OCI-LY7 (cell line): ENCODE data around the gene KCNMA1. TPM values are rescaled to one million over a fixed set of nuclear protein-coding genes. Genes with fewer than 3 reads are reported as not detected.

Experiments used
- BruUV-seq: library from RNA; stranded (reverse); fragments of 400-500 nt; replicated peaks from 2 replicates; lab custom pipeline; 2021; lab: Mats Ljungman, UMichigan
- CTCF ChIA-PET: fragments of 300-600 bp; sonication (Branson Sonifier 250); formaldehyde crosslinking; loops from one replicate; lab custom pipeline; 2022; ENCODE audit warnings: antibody characterized with exemption; ENCODE audit not compliant: unreplicated experiment; lab: Charles Lee
- POLR2A ChIA-PET: fragments of 300-600 bp; sonication (Branson Sonifier 250); formaldehyde crosslinking; loops from one replicate; lab custom pipeline; 2022; ENCODE audit warnings: antibody characterized with exemption; lab: Charles Lee
- DNase-seq: peaks from one replicate; pipeline ENCODE4 v3.0.0-alpha.2; 2015; ENCODE audit warnings: low spot score
- H2AFZ ChIP-seq: fragments of 200-600 bp; sonication (generic), shearing (Covaris generic); 2 replicates; pipeline ENCODE4 v1.6.1; 2014; ENCODE audit warnings: mild to moderate bottlenecking, antibody characterized with exemption, low read length, moderate library complexity
- H3K27ac ChIP-seq: fragments of 200-600 bp; sonication (generic); 2 replicates; pipeline ENCODE4 v1.5.1; 2014; ENCODE audit warnings: mixed run types, low read depth, mild to moderate bottlenecking, moderate library complexity, low read length, inconsistent platforms; ENCODE audit not compliant: poor library complexity, severe bottlenecking
- H3K36me3 ChIP-seq: fragments of 200-600 bp; sonication (generic); 2 replicates; pipeline ENCODE4 v1.6.1; 2014; ENCODE audit warnings: mild to moderate bottlenecking, antibody characterized with exemption, low read length, moderate library complexity, mixed read lengths; ENCODE audit not compliant: insufficient read depth
- H3K4me1 ChIP-seq: fragments of 200-600 bp; sonication (generic); 2 replicates; pipeline ENCODE4 v1.5.1; 2014; ENCODE audit warnings: mild to moderate bottlenecking, low read length; ENCODE audit not compliant: insufficient read depth, poor library complexity, severe bottlenecking
- H3K4me2 ChIP-seq: fragments of 200-600 bp; sonication (generic); 2 replicates; pipeline ENCODE4 v1.6.1; 2014; ENCODE audit warnings: mild to moderate bottlenecking, low read length
- H3K4me3 ChIP-seq: fragments of 200-600 bp; sonication (generic); 2 replicates; pipeline ENCODE4 v1.5.1; 2014; ENCODE audit warnings: mild to moderate bottlenecking, low read depth, low read length; ENCODE audit not compliant: poor library complexity, severe bottlenecking
- H3K79me2 ChIP-seq: fragments of 200-600 bp; sonication (generic); 2 replicates; pipeline ENCODE4 v1.6.1; 2016; ENCODE audit warnings: low read depth, mild to moderate bottlenecking, low read length, moderate library complexity, mixed read lengths; ENCODE audit not compliant: insufficient read depth
- H3K9me2 ChIP-seq: fragments of 200-600 bp; sonication (generic); 2 replicates; pipeline ENCODE4 v1.6.1; 2016; ENCODE audit warnings: mild to moderate bottlenecking, low read length, mixed read lengths; ENCODE audit not compliant: insufficient read depth
- H3K9me3 ChIP-seq: fragments of 200-600 bp; sonication (generic); 2 replicates; pipeline ENCODE4 v1.6.1; 2014; ENCODE audit warnings: mild to moderate bottlenecking, mixed run types, low read length, mixed read lengths
- H4K20me1 ChIP-seq: fragments of 200-600 bp; sonication (generic); 2 replicates; pipeline ENCODE4 v1.6.1; 2014; ENCODE audit warnings: mild to moderate bottlenecking, antibody characterized with exemption, low read length, moderate library complexity, mixed read lengths; ENCODE audit not compliant: insufficient read depth
- EZH2phosphoT487 ChIP-seq: fragments of 200-600 bp; sonication (generic); IDR thresholded peaks from 2 replicates; pipeline ENCODE4 v1.6.1; 2018; ENCODE audit warnings: low read depth, borderline replicate concordance, mild to moderate bottlenecking, mixed run types, antibody characterized with exemption, low read length, moderate library complexity, mixed read lengths
- intact Hi-C: fragments of 100-400 bp; cut with micrococcal nuclease; formaldehyde crosslinking; loops from one replicate; pipeline ENCODE4 v1.10.0; 2022; ENCODE audit not compliant: unreplicated experiment
- total RNA-seq, 2 experiments: library from RNA; depleted of rRNA in 1 of 2; stranded (reverse); fragments of >200 nt in 1 of 2; shearing (Covaris generic) in 1 of 2; gene quantifications; 2 replicates each; pipeline ENCODE4 v1.2.3, GENCODE V29; 2014 to 2022
- TF ChIP-seq, protein P1 (sequence below): fragments of 200-600 bp; sonication (generic); conservative IDR thresholded peaks from 2 replicates; pipeline ENCODE4 v1.5.1; 2014; ENCODE audit warnings: mild to moderate bottlenecking, antibody characterized with exemption, low read length, moderate library complexity, mixed read lengths

Gene KCNMA1
- total RNA-seq, 2 experiments from 2014 or later: not detected

DNA sequence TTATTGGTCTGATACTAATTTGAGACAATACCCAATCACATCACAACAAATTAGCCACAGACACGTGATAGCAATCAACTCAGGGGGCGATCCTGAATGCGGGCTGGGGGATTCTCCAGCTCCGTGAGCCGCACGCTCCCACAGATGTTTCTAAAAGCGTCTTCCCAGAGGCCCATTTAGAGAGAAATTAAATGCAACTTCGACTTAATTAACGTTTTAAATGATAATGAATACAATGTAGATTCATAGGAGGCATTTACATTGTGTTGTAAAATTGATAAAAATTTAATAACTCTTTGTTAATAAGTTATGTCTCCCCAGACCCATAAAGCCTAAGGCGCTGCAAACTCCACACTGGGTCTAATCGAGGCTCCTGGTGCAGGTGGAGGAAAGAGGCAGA is 642.6 kb downstream of the KCNMA1 start:
- no peaks in the 10 kb centered on the region for H3K9me3 ChIP-seq
- no peak for DNase-seq
- no peaks in the 10 kb centered on the region for H3K36me3 ChIP-seq
- H3K4me3 ChIP-seq: no peak overlapping the region
- H3K4me2 ChIP-seq: no peak overlapping the region
- no peak overlapping the region for H2AFZ ChIP-seq
- TF ChIP-seq, protein P1, sequence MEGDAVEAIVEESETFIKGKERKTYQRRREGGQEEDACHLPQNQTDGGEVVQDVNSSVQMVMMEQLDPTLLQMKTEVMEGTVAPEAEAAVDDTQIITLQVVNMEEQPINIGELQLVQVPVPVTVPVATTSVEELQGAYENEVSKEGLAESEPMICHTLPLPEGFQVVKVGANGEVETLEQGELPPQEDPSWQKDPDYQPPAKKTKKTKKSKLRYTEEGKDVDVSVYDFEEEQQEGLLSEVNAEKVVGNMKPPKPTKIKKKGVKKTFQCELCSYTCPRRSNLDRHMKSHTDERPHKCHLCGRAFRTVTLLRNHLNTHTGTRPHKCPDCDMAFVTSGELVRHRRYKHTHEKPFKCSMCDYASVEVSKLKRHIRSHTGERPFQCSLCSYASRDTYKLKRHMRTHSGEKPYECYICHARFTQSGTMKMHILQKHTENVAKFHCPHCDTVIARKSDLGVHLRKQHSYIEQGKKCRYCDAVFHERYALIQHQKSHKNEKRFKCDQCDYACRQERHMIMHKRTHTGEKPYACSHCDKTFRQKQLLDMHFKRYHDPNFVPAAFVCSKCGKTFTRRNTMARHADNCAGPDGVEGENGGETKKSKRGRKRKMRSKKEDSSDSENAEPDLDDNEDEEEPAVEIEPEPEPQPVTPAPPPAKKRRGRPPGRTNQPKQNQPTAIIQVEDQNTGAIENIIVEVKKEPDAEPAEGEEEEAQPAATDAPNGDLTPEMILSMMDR: no peak
- TF ChIP-seq EZH2phosphoT487: no peak
- BruUV-seq: no TSS peak
- no peaks in the 10 kb centered on the region for H3K9me2 ChIP-seq
- H4K20me1 ChIP-seq: no peaks in the 10 kb centered on the region
- H3K27ac ChIP-seq: no peak overlapping the region
- CTCF ChIA-PET: no interaction called here
- POLR2A ChIA-PET: interaction anchor here (0.5 kb wide), 1 partner anchor 841 kb away, joined by 3 read pairs; no protein-coding TSS in a partner anchor
- H3K4me1 ChIP-seq: no peaks in the 10 kb centered on the region
- intact Hi-C loops: no loop called here
- H3K79me2 ChIP-seq: no peaks in the 10 kb centered on the region

DNA sequence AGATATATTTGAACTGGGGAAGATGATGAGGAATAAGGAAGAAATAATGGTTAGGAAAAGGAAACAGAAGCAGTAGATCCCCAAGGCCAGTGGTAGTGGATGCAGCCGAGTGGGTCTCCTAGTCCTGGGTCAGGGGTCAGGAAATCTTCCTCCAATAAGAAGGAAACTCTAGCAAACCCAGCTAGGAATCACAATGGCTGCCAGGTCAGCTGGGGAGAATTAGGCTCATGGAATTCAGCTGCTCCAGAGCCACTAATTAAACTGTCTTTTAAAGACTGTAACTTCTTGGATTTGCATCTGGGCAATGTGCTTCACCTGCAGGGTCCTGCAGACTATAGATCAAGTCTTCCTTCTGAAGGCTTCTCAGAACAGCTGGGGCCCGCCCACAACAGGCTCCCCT is 644.4 kb downstream of the KCNMA1 start:
- no peaks in the 10 kb centered on the region for H4K20me1 ChIP-seq
- H3K4me2 ChIP-seq: no peak overlapping the region
- H3K4me3 ChIP-seq: no peak overlapping the region
- ChIA-PET POLR2A (no interaction called here), CTCF (no interaction called here)
- BruUV-seq: no TSS peak
- H2AFZ ChIP-seq: no peak overlapping the region
- H3K9me2 ChIP-seq: no peaks in the 10 kb centered on the region
- TF ChIP-seq, protein P1: no peak
- TF ChIP-seq EZH2phosphoT487: no peak
- no peaks in the 10 kb centered on the region for H3K9me3 ChIP-seq
- H3K27ac ChIP-seq: no peak overlapping the region
- no peaks in the 10 kb centered on the region for H3K79me2 ChIP-seq
- no peaks in the 10 kb centered on the region for H3K36me3 ChIP-seq
- intact Hi-C loops: no loop called here
- no peaks in the 10 kb centered on the region for H3K4me1 ChIP-seq
- no peak for DNase-seq

DNA sequence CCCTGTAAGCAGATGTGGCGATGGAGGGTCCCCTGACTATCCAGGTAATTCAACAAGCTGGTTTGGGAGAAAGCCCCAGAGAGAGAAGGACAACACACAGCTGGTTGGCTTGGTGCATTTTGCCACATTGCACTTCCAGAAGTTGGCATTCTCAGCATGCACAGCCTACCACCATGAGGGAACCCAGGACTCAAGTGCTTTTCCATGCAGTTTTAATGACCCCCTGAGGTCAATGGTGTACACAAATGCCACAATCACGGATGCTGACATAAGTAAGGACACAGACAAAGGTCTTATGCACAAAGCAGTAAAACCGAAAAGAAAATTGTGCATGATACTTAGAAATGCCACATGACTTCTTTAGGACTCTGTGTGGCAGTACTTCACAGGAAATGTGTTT is 645.1 kb downstream of the KCNMA1 start:
- ChIA-PET POLR2A (interaction anchor here (0.7 kb wide), 1 partner anchor 14 kb away, joined by 4 read pairs; no protein-coding TSS in a partner anchor), CTCF (no interaction called here)
- Histone ChIP-seq H3K9me2 (no peaks in the 10 kb centered on the region), H3K4me1 (no peaks in the 10 kb centered on the region), H3K36me3 (no peaks in the 10 kb centered on the region), H4K20me1 (no peaks in the 10 kb centered on the region), H3K4me3 (no peak overlapping the region), H3K27ac (no peak overlapping the region), H3K4me2 (no peak overlapping the region), H3K79me2 (no peaks in the 10 kb centered on the region), H2AFZ (no peak overlapping the region), H3K9me3 (no peaks in the 10 kb centered on the region)
- DNase-seq: no peak
- TF ChIP-seq, protein P1: no peak
- TF ChIP-seq EZH2phosphoT487: no peak
- intact Hi-C loops: no loop called here
- no TSS peak for BruUV-seq
